NCI-H2029 (cell line): ENCODE data around the gene APCS.

ENCODE experiments used
- DNase-seq: peaks from one replicate; lab custom pipeline; 2025; lab: John Stamatoyannopoulos, UW

Gene APCS, protein sequence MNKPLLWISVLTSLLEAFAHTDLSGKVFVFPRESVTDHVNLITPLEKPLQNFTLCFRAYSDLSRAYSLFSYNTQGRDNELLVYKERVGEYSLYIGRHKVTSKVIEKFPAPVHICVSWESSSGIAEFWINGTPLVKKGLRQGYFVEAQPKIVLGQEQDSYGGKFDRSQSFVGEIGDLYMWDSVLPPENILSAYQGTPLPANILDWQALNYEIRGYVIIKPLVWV

DNA sequence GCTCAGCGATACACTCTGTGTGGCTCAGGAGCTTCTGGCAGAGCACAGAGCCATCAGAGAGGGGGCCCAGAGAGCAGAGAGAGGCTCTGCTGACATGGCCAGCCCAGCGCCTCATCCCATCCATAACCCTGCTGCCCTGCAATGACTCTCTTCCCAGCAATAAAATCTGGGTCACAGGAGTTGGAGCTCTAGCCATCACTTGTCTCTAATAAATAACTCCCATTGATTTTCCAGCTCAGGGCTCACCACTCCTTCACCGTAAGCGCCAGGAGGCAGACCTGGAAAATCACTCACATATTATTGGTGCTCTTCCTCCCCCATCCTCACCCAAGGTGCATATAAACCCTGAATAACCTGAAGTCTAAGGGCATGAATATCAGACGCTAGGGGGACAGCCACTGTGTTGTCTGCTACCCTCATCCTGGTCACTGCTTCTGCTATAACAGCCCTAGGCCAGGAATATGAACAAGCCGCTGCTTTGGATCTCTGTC lies at the start of gene APCS:
APCS (plus strand) TSS at position 366 of the 491 bp plus-strand sequence; CDS start at position 462, 96 bp downstream.
- no peak for DNase-seq

DNA sequence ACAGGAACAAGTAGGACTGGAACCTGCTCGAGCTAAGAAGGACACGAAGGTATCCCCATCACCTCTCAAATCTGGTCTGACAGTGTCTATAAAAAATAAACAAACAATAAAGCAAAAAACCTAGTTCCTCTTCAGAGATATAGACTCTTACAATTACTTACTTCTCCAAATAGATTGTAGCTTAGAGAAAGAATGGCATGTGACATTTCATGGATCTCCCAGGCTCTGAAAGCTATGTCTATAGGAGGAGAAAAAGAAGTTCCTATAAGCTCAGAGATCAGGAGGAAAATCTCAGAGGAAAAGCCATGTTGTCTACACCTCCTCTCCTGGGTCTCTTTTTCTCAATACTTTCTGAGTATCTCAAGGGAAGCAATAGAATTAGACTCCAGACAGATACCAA lies 39.5 kb upstream of the APCS start:
- no peak for DNase-seq

DNA sequence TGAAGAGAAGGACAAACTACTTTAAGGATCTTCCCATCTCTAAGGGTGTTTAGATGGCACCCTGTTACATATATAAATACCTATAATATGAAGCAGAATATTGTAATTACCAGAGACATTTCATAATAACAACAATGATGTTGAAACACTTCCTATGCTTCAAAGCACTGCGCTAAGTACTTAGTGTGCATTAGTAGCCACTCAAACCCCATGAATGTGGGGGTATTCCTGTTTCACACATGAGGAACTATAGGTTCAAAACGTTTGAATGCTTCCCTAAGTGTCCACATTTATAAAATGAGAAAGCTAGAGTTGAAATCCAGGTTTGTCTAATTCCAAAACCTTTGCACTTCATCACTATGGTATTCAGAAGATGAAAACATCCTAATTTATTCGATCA lies 33.4 kb upstream of the APCS start:
- DNase-seq, result no peak

DNA sequence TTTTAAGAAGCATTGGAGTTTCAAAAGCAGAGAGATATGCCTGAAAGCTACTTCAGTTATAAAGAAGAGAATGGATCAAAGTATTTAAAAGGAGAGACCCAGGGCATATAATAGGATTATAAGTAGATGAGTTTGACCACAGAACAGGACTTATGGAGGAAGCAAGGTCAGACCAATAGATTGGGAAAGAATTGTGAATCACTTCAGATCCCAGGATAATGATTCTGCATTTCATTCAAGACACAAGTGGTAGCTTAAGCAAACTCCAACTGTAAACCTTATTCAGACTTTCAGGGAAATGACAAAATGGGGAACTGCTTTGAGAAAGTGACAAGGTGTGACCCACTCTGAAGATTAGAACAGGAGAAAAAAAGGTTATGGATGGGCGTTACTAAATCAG lies 32.9 kb upstream of the APCS start:
- no peak for DNase-seq

DNA sequence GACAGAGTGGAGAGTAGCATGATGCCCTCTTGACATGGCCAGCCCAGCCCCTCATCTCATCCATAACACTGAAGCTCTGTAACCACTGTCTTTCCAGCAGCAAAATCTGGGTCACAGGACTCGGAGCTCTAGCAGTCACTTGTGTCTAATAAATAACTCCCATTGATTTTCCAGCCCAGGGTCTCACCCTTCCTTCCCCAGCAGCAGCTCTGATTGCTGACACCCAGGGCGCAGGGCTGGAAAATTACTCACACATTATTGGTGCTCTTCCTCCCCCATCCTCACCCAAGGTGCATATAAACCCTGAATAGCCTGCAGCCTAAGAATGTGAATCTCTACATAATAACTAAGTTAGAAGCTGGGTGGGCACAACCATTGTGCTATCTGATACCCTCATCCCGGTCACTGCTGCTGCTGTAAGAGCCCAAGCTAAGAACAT lies 30.7 kb upstream of the APCS start:
- no peak for DNase-seq

DNA sequence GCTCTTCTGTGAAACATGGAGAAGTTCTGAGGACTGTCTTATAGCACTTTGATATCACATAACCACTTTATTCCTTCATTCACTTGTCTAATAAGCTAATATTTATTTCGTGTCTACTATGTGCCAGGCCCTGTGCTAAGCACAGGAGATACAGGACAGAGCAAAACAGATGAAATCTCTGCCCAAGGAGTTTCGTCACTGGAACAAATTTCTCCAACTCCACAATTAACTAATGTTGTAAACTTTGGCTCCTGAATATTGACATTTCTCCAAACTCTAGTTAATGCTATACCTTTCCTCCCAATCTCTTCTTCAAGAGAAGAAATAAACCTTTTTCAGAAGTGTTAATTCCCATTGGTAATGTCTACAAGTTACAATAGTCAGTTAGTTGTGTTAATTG lies 27.0 kb upstream of the APCS start:
- DNase-seq, result no peak

DNA sequence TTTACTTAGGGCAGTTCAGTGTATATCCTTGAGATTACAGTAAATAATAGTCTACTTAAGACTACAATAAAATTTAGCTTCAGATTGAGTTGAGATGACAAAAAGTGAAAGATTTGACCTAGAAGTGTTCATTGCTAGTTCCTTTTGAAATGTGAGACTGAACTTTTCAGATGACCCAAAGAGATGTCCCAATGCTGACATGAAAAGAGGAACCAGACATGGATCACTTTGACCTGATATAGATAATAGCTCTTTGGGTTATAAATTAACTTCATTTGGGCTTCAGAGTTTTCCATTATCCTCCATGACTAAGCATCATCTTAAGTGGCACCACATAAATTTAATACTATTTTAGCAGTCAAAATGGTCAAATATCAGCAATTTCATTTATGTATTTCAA lies 26.1 kb upstream of the APCS start:
- DNase-seq, result no peak

DNA sequence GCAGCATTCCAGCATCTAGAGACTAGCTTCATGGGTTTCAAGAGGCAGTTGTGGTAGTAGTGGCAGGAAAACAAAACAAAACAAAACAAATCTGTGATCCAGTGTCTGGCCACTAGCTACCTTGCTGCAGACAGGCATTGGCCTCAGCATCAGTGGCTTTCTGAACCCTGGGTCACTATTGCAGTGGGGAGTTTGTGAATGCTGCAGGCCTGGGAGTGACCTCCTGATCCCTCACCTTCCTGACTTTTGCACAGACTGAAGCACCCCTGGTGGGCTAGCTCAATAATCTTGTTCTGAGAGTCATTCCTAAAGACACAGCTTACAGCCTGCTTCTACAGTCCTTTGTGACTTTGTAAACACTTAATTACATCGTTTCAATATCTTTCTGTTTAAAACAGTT lies 24.9 kb upstream of the APCS start:
- no peak for DNase-seq

DNA sequence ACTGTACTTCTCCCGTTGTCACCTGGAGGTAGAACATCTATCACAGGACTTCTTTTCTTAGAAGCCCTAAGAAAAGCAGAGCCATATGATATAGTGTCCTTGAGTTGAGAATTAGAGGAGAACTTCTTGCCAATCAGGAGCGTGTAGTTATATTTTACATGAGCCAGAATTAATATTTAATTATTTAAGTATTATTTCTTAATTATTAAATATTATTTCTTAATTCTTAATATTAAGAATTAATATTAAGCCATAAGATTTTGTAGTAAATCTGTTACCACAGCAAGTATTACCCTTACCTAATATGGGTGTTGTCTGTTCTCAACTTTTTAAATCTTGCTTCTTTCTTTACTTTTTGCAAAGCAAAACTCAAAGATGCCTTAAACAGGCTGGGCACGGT lies 10.2 kb upstream of the APCS start:
- no peak for DNase-seq

DNA sequence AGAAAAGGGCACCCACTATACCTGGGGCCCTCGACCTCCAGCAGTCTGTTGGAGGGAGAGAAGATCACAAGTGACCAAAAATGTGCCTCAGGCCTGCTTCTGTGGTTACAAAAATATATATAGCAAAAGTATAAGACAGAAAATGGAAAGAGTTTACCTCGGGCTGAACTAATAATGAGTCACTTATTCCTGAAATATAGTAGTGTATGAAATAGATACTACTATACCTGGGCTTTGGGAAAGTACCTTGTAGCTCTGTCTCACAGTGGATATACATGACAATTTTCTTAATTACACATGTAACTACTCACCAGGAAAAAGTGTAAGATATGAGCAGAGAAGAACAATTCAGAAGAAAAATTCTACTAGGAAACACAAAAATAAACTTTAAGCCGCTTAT lies 7.3 kb upstream of the APCS start:
- no peak for DNase-seq

DNA sequence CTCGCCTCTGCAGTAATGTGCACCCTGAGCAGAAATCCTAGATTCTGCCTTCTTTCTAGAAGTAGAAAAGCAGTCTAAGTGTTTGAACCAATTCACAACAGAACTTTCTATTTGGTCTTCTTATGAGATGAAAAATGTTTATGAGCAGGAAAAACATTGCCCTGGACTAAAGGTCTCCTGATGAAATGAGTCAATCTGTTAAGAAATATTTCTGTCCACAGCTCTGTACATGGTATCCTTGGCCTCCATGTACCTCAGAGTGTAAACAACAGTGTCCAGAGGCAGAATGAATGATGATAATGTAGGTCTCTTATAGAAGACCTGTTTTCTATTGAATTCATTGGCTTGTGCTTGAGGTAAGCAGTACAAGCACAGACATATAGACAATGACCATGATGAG lies 6.2 kb upstream of the APCS start:
- DNase-seq, result no peak

DNA sequence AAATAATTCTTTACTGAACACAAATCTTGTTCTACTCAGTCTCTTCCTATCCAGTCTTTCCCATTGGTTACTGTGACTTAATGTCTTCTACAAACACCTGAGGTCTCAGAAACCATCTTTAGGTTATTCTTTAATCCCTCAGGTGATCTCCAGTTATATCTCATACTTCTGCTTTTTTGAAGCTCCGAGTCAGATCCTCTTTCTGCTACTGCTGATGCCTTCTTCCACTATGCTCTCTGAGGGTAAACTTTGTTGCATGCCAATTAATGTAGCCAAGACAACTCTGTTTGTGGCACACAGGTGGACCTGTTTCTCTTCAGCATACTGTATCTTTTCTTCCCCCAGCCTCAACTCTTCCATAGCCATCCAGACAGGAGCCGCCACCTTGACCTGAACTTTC lies 3.1 kb upstream of the APCS start:
- DNase-seq, result no peak

DNA sequence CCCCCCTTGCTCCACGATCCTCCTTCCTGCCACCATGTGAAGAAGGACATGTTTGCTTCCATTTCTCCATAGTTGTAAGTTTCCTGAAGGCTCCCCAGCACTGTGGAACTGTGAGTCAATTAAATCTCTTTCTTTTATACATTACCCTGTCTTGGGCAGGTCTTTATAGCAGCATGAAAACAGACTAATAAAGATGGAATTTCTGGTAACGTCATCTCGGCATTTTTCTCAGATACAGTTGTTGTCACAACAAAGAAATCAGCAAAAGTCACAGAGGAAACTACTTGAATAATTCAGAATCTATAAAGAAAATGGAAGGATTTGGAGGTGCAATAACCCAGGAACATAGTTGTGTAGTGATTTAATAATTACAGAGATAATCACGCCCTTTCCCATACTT lies 4.4 kb downstream of the APCS start:
- no peak for DNase-seq

DNA sequence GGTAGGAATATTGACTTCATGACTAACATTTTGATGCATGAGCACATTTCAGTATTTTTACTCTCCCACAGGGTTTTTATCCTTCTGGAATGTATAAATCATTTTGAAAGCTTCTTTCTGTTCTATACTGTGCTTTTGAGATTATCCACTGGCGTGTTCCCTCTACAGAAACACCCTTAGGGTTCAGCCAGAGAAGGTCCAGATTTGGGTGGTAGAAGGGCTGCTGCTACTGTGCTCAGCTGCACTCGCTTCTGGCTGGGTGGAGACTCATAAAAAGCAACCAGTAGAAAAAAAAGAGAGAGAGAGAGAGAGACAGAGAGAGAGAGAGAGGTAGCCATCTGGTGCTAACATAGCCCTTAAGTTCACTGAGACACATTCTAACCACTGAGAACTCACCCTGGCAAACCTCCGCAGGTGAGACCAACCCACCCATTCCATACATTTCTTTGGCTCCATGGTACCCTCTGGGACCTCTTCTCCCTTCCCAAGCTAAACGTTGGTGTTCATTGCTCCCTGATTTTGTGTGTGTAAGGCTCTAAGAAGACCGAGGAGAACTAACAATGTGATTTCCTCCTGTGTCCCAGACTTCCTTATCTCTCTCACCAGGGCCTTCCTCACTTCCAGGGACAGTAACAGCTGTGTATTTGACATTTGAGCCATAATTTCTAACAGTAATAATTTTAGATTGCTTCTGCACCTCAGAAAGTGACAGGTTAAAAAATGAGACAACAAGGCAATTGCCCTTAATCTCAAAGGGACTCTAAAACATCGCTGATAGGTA lies 7.2 kb downstream of the APCS start:
- no peak for DNase-seq

DNA sequence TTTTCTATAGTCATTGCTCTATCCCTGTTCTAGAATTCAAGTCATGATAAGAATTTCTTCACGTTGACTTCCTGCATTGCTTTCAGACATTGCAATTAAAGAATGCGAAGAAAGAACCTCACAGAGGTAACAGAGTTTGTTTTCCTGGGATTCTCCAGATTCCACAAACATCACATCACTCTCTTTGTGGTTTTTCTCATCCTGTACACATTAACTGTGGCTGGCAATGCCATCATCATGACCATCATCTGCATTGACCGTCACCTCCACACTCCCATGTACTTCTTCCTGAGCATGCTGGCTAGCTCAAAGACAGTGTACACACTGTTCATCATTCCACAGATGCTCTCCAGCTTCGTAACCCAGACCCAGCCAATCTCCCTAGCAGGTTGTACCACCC lies 10.6 kb downstream of the APCS start:
- no peak for DNase-seq

DNA sequence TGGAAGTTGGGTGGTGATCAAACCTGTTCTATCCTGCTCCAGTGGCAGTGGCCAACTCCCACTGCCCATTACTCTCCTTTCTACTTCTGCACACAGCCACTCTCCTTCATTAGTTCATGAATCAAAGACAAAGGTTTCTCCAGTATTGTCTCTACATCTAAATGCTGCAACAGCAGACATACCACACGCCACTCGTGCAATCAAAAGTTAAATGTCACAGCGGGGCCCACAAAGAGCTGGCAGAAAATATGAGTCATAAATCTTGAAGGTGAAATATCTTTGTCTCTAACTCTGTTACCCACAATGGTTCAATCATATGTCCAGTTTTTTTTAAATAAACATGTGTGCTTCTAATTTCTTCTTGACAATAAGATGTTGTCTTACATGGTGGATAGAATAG lies 13.3 kb downstream of the APCS start:
- no peak for DNase-seq

DNA sequence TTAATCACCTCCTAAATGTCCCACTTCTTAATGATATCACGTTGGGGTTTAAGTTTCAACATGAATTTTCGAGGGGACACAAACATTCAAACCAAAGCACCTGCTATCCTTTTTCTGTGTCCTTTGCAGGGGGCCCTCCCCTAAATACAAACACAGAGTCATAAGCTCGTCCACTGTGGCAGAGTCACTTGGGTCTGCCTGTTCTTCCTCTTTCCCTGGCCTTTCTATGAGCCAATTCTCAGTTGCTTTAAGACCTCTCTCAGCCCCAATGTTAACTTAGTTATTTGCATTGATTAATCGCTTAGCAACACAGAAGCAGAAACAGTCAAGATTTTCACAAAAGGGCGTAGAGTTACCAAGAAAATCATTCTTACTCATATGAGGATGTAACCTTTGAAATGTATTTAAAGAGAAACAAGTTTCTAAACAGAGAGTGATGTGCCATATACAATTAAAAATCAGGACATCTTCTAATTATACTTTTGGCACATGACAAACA lies 14.9 kb downstream of the APCS start:
- DNase-seq, result no peak

DNA sequence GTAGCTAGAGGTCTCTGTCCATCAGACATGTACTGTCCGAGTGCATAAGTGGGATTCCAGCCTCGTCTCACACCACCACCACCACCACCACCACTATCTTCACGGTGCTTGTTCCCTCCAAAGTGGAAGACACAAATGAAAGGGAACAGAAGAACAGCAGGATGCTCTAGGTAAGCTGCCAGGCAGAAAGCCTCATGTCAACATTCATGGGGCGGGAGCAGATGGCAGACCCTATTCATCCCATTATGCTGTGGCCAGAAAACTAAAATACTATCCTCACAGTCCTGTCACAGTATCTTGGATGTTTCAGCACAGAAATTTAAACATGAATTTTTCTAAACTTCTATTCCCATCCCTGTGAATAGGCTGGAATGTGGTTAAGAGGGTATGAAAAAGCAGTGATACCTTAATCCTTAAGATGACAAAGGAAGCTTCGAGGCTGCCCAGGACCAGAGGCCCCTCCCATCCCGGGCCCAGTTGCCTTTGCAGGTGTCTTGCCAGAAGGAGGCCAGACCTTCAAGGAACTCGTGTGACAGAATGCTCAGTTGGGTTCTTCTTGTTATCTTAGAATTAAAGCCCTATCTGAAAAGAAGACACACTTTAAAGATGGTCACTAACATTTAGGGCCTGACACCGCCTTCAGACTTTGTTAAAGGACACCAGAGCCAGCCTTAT lies 24.7 kb downstream of the APCS start:
- DNase-seq, result no peak

DNA sequence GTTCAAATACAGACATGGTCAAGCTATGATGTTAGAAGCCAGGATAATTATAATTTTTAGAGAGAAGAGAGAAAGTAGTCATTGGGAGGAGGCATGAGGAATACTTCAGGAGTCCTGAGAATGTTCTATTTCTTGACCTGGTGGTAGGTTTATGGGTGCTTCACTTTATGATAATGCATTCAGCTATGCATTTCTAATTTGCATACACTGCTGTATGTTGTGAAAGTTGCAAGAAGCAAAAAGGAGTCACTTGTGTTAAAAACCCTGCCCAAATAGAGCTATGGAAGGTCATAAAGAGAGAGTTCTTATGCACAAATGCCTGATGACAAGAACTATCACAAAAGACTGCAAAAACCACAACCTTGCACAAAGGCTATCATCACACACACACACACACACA lies 45.3 kb downstream of the APCS start:
- no peak for DNase-seq
